Activated CD4-positive, alpha-beta T cell treated with anti-CD3 and anti-CD28 coated beads for 24 hours (primary cell): ENCODE measurements around the gene KCNJ10.
A peak's percentile ranks its signal among the peaks of the same experiment; 100 is the strongest.

Source experiments
- DNase-seq, 2 donors: peaks; one replicate each; pipeline ENCODE4 v3.0.0-alpha.2; 2020; ENCODE audit warnings: low read depth in 2 of 2

KCNJ10 gene

DNA sequence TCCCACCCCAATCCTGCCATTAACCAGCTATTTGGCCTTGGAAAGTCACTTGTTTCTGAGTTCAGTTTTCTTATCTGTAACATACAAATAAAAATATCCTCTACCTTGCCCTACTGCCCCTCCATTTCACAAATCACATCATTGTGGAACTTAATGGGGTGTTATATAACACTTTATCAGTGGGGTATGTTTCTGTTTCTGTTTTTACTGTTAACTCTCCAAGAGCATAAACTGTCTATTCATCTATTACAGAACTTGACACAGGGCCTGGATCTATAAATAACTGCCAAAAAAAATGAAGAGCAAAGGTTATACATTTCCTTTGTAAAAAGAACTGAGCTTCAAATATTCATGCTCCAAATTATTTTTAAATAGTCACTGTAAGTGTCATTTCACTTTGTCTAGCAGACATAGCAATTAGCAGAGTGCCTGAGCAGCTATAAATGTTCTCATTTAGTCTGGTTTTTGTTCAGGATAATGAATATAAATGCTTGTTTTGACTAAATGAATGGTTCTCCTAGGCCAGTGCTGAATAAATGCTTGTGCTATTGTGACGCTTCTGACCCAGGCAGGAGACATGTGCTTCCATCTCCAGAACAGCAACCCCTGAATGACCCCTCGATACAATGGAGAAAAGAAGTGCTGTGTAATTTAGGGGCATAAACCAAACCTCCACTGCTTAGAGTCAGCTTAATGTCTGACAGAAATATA is 45.6 kb downstream of the KCNJ10 start:
- DNase-seq, result no peak

DNA sequence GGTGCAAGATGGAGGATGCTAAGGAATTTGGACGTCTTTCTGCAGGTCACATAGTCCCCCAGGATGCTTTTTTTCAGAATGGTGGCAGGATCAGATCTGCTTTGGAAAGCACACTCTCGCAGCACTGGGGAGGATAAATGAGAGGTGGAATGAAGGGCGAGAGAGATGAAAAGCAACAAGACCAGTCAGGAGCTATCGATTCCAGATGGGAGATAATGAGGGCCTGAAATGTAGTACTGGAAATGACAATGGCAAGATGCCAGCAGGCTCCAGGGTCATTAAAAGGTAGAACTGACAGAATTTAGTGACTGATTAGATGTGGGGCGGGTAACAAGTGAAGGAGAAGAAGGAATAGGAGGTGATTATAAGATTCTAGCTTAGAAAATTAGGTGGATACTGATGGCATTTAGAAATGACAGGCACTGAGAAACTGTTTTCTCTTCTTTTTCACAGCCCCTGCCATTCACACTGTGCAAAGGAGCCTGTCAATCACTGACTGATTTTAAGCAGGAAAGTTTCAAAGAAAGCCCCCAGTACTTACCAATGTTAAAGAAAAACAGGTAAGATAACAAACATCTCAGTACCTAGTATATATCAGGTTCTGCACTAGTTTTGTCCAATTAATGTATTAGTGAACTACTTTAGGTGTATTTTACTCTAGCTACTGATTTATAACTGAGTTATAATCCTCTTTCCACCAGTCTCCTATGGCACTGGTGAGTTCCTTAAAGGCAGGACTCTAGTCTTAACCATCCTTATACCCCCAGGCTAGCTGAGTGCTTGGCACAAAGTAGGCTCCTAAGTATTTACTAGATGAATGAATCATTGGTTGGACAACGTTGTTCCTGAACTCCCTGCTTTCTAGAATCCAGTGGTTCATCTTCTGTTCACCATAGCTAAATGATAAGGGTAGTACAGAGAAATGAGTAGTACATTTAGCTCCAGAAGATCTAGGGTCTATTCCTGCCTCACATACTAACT is 47.3 kb downstream of the KCNJ10 start:
- no peak for DNase-seq

DNA sequence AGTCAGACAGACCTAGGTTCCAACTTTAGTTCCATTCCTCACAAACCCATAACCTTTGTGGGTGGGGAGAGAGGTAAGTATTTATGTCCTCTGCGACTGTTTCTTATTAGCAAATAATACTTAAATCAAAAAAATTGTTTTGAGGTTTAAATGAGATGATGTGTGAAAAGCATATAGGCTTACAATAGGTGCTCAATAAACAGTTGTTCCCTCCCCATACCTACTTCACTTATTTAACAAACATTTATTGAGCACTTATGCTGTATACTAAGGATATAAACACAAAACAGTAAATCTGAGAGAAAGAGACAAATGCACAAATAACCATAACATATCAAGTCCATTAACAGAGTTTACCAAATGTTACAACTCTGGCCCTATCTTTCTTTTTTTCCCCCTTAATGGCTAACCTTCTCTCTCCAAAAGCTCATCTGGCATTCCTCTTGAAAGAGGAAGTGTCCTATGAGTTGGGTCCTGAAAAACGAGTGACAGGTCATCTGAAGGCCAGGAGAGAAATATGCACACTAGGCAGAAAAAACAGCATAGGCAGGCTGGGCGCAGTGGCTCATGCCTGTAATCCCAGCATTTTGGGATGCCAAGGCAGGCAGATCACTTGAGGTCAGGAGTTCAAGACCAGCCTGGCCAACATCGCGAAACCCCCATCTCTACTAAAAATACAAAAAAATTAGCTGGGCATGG is 48.4 kb downstream of the KCNJ10 start:
- DNase-seq, result no peak

DNA sequence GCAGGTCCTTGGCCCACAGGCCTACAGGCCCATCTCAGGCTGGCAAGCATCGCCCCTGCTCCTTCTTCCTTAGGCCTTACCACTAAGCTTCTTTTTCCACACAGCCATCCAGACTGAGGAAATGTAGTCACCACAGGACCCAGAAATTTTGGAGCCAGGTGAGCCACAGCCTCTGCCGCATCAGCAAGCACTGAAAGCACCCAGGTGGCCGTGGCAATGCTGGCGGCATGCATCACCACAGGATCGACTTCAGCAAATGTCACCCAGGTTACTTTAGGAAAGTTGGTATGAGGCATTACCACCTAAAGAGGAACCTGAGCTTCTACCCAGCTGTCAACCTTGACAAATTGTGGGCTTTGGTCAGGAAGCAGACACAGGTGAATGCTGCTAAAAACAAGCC is 49.8 kb downstream of the KCNJ10 start:
- DNase-seq, result no peak

DNA sequence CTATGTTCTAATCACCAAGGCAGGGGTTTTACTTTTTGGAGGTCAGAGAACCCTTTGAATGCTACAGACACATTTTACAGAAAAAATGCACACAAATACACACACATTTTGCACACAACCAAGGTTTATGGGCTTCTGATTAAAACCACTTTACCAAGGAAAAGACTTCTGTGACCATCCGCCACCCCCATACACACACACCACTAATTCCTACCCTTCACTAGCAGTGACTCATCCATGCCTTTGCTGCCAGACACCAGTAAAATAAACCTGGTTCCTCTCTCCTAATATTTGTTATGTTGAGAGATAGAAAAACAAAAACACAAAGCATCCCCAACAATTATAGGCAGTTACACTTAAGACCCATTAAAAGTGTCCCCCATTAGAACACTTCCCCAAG is 51.1 kb downstream of the KCNJ10 start:
- DNase-seq, result no peak

DNA sequence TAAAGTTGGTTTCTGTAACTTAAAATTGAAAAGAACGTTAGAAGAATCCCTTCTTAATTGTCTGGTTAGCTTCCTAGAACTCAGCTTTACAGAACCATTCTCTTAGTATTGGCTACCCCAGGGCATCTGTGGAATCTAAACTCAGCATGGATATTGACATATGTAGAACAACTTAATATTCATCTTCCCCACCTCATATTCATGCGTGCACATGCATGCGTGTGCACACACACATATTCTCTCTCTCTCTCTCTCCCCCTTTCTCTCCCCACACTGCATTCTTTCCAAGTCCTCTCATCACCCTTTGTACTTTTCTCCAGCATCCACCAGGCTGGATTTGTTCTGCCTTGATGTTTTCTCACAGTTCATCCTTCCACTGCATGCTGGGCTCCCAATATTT is 51.6 kb downstream of the KCNJ10 start:
- DNase-seq, result no peak

DNA sequence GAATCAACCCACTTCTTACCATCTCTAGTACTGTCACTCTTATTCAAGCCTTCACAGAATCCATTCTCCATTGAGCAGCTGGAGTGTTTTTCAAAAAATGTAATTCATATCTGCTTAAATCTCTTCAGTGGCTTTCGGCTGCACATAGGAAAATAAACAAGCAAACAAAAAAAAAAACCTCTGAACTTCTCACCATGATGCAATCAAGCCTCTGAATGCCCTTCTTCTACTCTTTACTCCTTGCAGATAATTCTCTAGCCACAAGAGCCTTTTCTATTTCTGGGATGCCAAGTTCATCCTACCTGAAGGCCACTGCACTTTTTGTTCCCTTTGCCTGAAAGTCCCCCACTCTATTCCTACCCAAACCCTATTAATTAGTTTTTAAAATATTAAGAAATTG is 52.4 kb downstream of the KCNJ10 start:
- DNase-seq, result no peak

DNA sequence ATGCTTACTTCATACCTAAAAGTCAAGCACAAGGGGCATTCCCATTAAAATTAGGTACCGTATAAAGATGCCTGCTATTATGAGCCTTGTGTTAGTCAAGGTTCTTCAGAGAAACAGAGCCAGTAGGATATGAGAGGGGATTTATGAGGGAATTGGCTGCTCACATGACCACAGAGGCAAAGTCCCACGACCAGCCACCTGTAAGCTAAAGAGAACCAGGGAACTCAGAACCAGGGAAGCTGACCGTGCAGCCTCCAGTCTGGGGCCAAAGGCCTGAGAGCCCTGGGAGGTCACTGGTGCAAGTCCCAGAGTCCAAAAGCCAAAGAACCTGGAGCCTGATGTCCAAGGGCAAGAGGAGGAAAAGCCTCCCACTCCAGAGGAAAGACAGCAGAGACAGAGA is 58.2 kb downstream of the KCNJ10 start:
- DNase-seq, result no peak

DNA sequence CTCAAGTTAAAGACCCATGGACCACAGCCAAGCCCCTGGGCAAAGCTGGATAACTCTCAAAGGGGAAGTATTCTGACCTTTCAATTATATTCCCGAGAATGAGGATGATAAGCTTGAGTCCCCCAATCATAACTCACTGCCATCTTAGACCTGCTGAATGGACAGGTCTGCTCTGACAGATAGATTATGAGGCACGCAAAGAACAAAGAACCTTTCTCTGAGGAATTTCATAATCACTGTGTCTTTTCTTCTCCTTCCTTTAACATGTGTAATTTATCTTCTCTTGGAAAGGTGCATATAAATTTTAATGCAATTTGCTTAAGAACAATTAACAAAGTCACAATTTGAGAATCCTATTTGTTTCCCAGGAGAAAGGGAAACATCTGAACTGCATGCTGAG is 60.2 kb downstream of the KCNJ10 start:
- no peak for DNase-seq

DNA sequence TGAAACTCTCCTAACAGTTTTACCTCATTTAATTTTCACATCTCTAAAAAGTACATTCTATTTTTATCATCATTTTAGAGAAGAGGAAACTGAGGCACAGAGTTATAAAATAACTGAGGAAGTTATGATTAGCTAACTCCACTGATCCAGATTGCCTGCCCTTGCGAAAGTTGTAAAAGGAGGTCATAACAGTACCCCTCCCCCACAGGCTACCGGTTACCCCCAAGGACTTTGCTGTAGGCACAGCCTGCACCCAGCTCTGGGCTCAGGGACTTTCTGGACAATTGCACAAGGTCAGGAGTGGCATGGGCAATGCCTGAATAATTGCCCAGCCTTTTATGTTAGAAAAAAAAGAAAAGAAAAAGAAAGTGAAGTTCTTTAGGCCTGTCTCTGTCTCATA is 60.9 kb downstream of the KCNJ10 start:
- no peak for DNase-seq

DNA sequence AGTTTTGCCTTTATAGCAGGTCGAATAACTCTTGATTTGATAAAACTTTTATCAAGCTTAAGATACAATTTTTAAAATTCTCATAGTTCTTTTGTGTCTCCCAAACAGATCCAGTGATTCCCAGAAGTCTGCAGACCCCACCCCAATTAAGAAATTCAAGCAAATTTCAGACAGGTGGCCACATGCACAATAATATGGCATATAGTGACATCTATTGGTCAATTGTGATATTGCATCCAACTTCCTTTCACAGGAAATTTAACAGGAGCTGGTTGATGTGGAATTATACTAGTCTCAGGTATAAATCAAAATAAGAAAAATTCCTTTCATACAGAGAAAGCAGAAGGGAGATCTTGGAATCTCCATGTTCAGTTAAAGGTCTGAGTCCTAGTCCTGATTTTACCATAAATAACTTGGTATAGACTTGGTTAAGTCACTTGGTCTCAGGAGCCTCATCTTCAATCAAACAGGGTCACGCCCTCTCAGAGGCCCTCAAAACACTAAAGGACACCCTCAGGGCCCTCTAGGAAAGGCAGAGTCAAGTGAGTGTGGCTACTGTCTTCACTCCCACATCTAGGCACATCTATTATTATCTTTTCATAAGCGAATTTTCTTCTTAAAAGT is 62.3 kb downstream of the KCNJ10 start:
- DNase-seq, result no peak

DNA sequence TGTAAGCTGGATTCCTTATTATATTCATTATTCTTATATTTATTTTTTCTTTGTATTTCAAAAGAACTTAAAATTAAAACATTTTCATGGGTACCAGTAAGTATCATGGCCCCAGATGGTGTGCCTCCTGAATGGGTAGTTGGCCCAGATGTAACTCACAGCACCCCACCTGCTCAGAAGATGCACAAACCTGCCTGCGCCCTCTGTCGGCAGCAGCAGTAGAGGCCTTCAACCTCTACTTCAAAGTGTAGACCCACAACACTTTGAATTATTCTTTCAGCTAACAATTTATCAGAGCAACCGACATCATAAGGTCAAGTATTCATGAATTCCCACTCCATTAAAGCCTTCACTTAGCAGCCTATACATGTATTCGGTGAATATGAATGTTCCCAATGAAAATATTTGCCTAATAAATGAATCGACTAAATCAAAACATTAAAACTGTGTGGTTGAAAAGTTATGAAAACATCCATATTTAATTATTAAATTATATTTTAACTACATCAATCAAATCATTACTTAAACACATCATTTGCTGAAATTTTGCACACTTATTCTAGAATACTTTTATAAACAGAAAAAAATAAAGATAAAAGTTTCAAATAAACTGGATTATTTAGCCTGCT is 63.5 kb downstream of the KCNJ10 start:
- peak; percentile 60 to 66 for DNase-seq

DNA sequence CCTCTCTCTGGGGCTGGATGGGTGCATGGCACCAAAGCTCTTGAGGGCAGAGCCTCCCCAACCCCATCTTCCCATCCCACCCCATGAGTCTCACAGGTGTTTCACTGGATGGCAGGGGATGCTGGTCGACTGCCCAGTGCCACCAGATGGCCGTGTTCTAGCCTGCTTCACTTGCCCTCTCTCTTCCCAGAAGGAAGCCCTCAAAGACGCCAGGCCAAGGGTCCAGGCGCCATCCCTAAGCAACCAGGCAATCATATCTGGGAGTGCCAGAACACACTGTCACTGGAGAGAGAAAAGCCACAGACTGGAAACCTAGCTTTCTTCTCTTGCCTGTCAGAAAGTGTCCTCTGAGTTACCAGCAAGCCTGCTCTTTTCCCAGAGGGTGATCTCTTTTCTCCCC is 64.9 kb downstream of the KCNJ10 start:
- no peak for DNase-seq

DNA sequence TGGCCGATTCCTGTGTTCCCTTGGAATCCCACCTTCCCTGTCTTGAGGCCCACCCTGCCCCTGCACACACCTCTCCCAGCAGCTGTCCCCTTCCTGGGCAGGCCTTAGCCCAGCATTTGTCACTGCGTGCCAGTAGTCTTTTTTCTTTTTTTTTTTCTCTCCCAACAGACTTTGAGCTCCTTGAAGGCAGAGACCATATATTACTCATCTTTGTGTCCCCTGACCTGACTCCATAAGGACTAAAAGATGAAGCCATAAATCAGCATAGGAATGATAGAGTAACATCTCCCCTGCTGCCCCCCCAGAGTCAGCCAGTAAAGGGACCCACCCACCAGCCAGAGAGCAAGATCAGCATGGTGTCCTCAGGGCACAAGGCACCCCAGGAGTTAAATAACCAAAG is 65.5 kb downstream of the KCNJ10 start:
- DNase-seq, result no peak

DNA sequence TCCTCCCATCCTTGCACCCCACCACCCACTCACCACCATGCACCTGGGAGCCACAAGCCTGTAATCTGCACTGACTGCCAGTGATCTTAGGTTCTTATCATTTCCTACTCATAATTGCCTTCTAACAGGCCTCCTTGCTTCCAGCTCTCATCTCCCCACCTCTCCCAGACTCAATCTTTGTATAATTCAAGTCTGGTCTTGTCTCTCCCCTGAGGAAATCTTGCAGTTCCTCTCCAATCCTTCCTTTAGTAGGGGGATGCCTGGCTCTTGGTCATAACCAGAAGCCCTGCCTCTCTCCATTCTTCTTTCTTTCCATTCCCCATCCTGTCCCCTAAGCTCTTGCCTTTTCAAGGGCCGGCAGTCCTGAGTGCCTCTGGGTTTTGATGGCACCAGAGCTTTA is 66.0 kb downstream of the KCNJ10 start:
- DNase-seq, result no peak

DNA sequence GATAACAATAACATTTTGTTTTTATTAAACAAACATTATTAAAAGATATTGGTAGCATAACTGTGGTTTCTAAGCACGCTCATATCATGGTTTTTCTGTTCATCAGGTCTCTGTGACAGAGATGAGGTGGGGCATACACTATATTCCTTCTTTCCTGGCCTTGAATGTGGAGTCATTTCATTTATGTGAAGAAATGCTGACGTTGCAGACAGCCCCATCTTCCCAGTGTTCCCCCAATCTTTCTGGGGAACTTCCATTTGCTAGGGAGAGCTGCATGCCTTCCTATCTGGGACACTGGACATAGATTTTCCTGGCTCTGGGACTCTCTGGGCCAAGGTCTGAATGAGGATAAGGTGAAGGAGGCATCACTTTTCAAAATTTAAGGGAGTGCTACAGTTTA is 68.5 kb downstream of the KCNJ10 start:
- no peak for DNase-seq

DNA sequence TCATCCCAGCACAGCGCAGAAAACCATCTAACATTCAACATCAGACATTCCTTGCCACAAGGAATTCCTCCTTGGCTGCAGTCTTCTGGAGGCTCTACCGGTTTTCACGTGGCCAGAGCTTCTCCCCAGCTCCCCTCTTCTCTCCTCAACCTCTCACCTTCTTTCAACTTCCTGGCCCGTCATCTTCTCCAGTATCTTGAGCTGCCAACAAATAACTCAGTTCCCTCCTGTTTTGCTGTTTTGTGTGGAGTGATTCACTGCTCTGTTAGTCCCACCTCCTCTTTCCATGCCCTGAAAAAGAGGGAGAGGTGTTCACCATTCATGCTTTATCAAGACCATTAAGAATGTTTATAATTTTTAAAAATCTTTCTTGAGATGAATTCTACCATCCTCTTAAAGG is 70.8 kb downstream of the KCNJ10 start:
- DNase-seq, result no peak

DNA sequence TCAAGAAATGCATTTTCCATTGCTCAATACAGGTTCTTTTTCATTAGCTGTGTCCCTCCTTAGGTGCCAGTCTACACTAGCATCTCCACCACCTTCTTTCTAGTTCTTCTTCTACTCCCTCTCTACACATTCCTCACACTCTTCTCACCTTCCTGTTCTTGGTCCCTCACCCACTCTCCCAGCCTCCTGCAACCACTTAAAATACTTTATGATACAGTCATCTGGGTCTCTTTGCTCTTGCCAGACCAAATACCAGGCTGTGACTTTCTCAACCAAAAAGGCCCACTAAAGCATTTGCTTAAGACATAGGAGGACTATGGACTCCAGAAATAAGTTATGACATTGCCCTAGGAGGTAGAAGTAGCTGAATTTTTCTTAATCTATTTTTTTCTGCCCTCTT is 73.3 kb downstream of the KCNJ10 start:
- no peak for DNase-seq

DNA sequence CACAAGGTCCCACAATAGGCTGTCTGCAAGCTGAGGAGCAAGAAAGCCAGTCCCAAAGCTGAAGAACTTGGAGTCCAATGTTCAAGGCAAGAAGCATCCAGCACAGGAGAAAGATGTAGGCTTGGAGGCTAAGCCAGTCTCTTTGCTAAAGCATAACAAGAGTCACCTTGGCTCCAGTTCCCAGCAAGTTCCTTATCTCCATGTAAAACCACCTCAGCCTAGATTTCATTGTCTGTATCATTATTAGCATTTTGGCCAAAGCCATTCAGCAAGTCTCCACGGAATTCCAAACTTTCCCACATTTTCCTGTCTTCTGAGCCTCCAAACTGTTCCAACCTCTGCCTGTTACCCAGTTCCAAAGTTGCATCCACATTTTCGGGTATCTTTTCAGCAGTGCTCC is 75.1 kb downstream of the KCNJ10 start:
- no peak for DNase-seq

DNA sequence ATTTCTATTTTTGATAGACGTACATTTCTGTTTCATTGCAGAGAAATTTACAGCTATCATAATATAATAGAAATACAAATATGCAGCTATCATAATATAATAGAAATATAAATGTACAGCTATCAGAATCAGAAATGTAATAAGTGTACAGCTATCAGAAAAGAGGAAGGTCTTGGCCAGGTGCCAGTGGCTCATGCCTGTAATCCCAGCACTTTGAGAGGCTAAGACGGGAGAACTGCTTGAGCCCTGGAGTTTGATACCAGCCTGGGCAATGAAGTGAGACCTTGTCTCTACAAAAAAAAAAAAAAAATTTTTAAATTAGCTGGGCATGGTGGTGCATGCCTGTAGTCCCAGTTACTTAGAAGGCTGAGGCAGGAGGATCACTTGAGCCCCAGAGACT is 76.0 kb downstream of the KCNJ10 start:
- no peak for DNase-seq

DNA sequence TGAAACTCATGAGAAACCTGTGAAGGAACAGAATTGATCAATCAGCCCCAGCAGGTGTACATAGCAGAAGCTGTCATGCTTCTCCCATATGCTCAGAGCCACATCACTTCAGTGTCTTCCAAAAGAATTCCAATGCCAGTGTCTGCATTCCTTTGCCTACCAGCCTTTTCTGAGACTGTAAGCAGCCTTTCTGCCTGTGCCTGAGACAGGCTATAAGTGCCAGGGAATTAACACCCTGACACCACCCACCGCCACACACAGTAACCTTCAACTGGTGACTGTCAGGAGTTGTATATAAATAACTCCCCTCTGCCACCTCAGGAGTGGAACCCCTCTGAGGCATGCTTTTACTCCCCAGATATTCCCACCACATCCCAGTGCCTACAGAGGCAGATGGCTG is 77.8 kb downstream of the KCNJ10 start:
- DNase-seq, result no peak

DNA sequence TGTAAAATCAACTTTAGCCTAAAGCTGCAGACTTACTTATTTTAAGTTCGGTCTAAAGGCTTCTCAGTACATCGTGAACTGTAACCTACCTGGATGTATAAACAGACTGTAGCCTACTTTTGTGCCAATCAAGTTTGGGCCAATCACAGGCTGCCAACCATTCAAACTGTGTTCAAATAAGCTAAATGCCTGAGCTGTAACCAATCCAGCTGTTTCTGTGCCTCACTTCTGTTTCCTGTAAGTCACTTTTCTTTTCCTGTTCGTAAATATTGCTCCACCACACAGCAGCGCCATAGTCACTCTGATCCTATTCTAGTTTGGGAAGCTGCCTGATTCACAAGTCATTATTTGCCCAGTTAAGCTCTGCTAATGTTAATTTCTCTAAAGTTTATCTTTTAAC is 78.4 kb downstream of the KCNJ10 start:
- no peak for DNase-seq
